Endothelial cell of umbilical vein (primary cell): Measurements from ENCODE around the gene SULT1C2. TPM values are rescaled to one million over a fixed set of nuclear protein-coding genes. Genes with fewer than 3 reads are reported as not detected.

Experiments
- BruUV-seq: library from RNA; stranded (reverse); fragments of 400-500 nt; replicated peaks from 2 replicates; lab custom pipeline; 2021; lab: Mats Ljungman, UMichigan
- CTCF ChIA-PET: fragments of 300-600, 350-600 bp; sonication (Branson Sonifier 250); formaldehyde crosslinking; loops from one replicate; lab custom pipeline; 2021; ENCODE audit warnings: antibody characterized with exemption, inconsistent platforms; lab: Charles Lee
- POLR2A ChIA-PET: fragments of 300-600, 350-600 bp; sonication (Branson Sonifier 250); formaldehyde crosslinking; loops from one replicate; lab custom pipeline; 2021; ENCODE audit warnings: antibody characterized with exemption, inconsistent platforms; lab: Charles Lee
- DNase-seq: peaks from one replicate; pipeline ENCODE4 v3.0.0-alpha.2; 2011; ENCODE audit warnings: low read depth, low spot score
- FAIRE-seq: peaks from 2 replicates; lab custom pipeline; 2011; peaks lifted over from hg19 to GRCh38; lab: Jason Lieb, UNC
- H2AFZ ChIP-seq: 2 replicates; pipeline ENCODE4 v1.6.0; 2012; ENCODE audit warnings: low read depth, low read length, control low read depth, inconsistent platforms
- H3K27ac ChIP-seq: 2 replicates; pipeline ENCODE4 v1.5.1; 2011; ENCODE audit warnings: low read depth, mild to moderate bottlenecking, control low read depth, low read length, moderate library complexity; ENCODE audit not compliant: insufficient read depth
- H3K27me3 ChIP-seq, 2 experiments: 2 replicates each; pipeline versions ENCODE4 v1.6.0 to v1.6.1; 2011; ENCODE audit warnings: low read length in 2 of 2, mixed read lengths in 1 of 2; ENCODE audit not compliant: control insufficient read depth in 2 of 2, insufficient read depth in 2 of 2
- H3K36me3 ChIP-seq, 2 experiments: 2 replicates in 1 of 2; 3 replicates in 1 of 2; pipeline ENCODE4 v1.5.1; 2011; ENCODE audit warnings: low read length in 2 of 2, mild to moderate bottlenecking in 1 of 2, moderate library complexity in 1 of 2; ENCODE audit not compliant: control insufficient read depth in 2 of 2, insufficient read depth in 2 of 2; ENCODE audit errors: extremely low read depth in 1 of 2
- H3K4me1 ChIP-seq: 3 replicates; pipeline ENCODE4 v1.5.1; 2011; ENCODE audit warnings: mild to moderate bottlenecking, low read length; ENCODE audit not compliant: control insufficient read depth, insufficient read depth; ENCODE audit errors: extremely low read depth
- H3K4me2 ChIP-seq: 2 replicates; pipeline ENCODE4 v1.6.1; 2011; ENCODE audit warnings: low read length, control low read depth, mixed read lengths; ENCODE audit not compliant: insufficient read depth
- H3K4me3 ChIP-seq, 3 experiments: fragments of 200-600 bp in 1 of 3; sonication (generic), shearing (Covaris generic) in 1 of 3; replicated peaks in 1 of 3; 2 replicates each; pipeline ENCODE4 v1.5.1; 2011 to 2016; ENCODE audit warnings: control low read depth in 3 of 3, low read length in 3 of 3, mild to moderate bottlenecking in 2 of 3, inconsistent platforms in 1 of 3, low read depth in 1 of 3, moderate library complexity in 1 of 3; ENCODE audit not compliant: insufficient read depth in 1 of 3
- H3K79me2 ChIP-seq: 2 replicates; pipeline ENCODE4 v1.6.0; 2012; ENCODE audit warnings: low read length, inconsistent platforms; ENCODE audit not compliant: control insufficient read depth, insufficient read depth
- H3K9ac ChIP-seq: replicated peaks from 2 replicates; pipeline ENCODE3; 2011; ENCODE audit warnings: low read length, control low read depth; ENCODE audit not compliant: insufficient read depth; ENCODE audit errors: extremely low read depth
- H3K9me1 ChIP-seq: replicated peaks from 3 replicates; pipeline ENCODE4 v1.6.0; 2011; ENCODE audit warnings: mild to moderate bottlenecking, low read length; ENCODE audit not compliant: control insufficient read depth, insufficient read depth; ENCODE audit errors: extremely low read depth
- H3K9me3 ChIP-seq: replicated peaks from 2 replicates; pipeline ENCODE4 v1.5.1; 2012; ENCODE audit warnings: low read length, inconsistent platforms; ENCODE audit not compliant: control insufficient read depth, insufficient read depth
- H4K20me1 ChIP-seq: replicated peaks from 2 replicates; pipeline ENCODE3; 2011; ENCODE audit warnings: mild to moderate bottlenecking, low read length; ENCODE audit not compliant: control insufficient read depth, insufficient read depth; ENCODE audit errors: extremely low read depth
- FOS ChIP-seq: IDR thresholded peaks from 2 replicates; pipeline ENCODE4 v1.6.1; 2011; ENCODE audit warnings: mild to moderate bottlenecking, low read length, moderate library complexity, borderline replicate concordance; ENCODE audit not compliant: insufficient read depth
- MYC ChIP-seq: IDR thresholded peaks from one replicate; pipeline ENCODE4 v1.6.1; 2011; ENCODE audit warnings: mild to moderate bottlenecking, low read depth, low read length
- POLR2AphosphoS5 ChIP-seq: IDR thresholded peaks from 2 replicates; pipeline ENCODE4 v1.6.1; 2012; ENCODE audit warnings: low read depth, mild to moderate bottlenecking, control low read depth, low read length, moderate library complexity; ENCODE audit not compliant: insufficient read depth
- dilution Hi-C: fragments of 300-500 bp; cut with MboI; formaldehyde crosslinking; loops from one replicate; pipeline ENCODE4 v1.15.0; 2019; ENCODE audit warnings: low sequenced_read_pairs; ENCODE audit not compliant: extremely low pct_ligation_motif_present
- intact Hi-C: fragments of 100-400 bp; cut with micrococcal nuclease; formaldehyde crosslinking; loops from one replicate; pipeline ENCODE4 v1.10.0; 2022
- polyA plus RNA-seq, 4 experiments: library from polyadenylated mRNA; depleted of rRNA in 3 of 4; stranded (reverse) in 3 of 4; unstranded in 1 of 4; fragments of >200 nt; gene quantifications; 2 replicates each; pipeline versions ENCODE4 v1.2.1 to v1.2.3, GENCODE V29; 2011 to 2012; ENCODE audit warnings: missing spikeins in 1 of 4
- total RNA-seq: library from RNA; stranded (reverse); gene quantifications from 2 replicates; pipeline ENCODE4 v1.2.3, GENCODE V29; 2021
- TF ChIP-seq, protein P1 (sequence below): IDR thresholded peaks from 2 replicates; pipeline ENCODE4 v1.6.1; 2011; ENCODE audit not compliant: insufficient read depth, insufficient read length
- TF ChIP-seq, protein P2 (sequence below), 2 donors: IDR thresholded peaks; 1 replicate in 1 of 2; 2 replicates in 1 of 2; pipeline ENCODE4 v1.5.1; 2011; ENCODE audit warnings: low read length in 2 of 2, mild to moderate bottlenecking in 2 of 2, moderate library complexity in 2 of 2, control low read depth in 1 of 2, inconsistent platforms in 1 of 2, low read depth in 1 of 2; ENCODE audit not compliant: insufficient read depth in 1 of 2; ENCODE audit errors: extremely low read depth in 1 of 2

SULT1C2 gene
- total and polyA plus RNA-seq, 2 donors (not counting 3 experiments of a cell fraction or from before 2014, with no cell fraction given) = not detected

DNA sequence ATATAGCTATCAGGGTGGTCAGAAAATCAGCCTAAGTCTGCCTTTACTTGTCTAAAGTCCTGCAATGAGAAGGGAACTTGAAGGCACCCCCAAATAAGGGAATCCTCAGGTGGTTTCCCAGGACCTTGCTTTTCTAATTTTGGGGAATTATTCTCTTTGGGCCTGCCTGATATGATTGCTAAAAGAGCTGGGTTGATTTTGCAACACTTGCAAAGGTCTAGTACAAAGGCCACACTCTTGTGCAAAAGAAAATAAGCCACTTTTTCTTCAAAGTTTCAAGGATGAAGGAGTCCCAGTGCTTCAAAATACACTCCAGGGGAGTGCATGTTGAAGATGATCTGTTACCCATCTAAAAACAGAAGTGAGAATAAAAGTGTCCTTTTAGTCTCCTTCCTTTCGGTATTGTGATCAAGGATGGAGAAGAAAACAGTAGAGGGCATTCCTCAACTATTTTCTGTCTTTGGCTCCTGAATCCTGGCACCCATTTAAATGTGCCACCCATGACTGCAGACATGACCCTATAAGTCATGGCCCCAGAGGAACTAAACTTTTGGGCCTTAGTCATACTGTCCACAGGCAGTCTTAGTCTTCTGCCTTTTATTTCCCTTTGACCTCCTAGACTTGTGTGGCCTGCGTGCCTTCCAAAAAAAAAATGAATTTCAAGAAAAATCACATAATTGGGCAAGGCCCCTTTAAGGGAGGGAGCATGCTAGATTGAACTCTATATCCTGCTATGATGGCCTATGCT lies 43.9 kb upstream of the SULT1C2 start:
- no peaks in the 10 kb centered on the region for H3K36me3 ChIP-seq
- BruUV-seq = no TSS peak
- FAIRE-seq = no peak
- H4K20me1 ChIP-seq = no peaks in the 10 kb centered on the region
- dilution Hi-C loops (no loop called here), intact Hi-C loops (no loop called here)
- CTCF ChIA-PET = no interaction called here
- DNase-seq = no peak
- no peak overlapping the region for H3K27ac ChIP-seq
- no peaks in the 10 kb centered on the region for H3K27me3 ChIP-seq
- H3K9me1 ChIP-seq = no peaks in the 10 kb centered on the region
- no peak overlapping the region for H2AFZ ChIP-seq
- POLR2A ChIA-PET = no interaction called here
- TF ChIP-seq, protein P1, sequence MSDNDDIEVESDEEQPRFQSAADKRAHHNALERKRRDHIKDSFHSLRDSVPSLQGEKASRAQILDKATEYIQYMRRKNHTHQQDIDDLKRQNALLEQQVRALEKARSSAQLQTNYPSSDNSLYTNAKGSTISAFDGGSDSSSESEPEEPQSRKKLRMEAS = no peak
- no peak for TF ChIP-seq FOS
- TF ChIP-seq MYC = no peak
- no peak for TF ChIP-seq POLR2AphosphoS5
- TF ChIP-seq, protein P2, sequence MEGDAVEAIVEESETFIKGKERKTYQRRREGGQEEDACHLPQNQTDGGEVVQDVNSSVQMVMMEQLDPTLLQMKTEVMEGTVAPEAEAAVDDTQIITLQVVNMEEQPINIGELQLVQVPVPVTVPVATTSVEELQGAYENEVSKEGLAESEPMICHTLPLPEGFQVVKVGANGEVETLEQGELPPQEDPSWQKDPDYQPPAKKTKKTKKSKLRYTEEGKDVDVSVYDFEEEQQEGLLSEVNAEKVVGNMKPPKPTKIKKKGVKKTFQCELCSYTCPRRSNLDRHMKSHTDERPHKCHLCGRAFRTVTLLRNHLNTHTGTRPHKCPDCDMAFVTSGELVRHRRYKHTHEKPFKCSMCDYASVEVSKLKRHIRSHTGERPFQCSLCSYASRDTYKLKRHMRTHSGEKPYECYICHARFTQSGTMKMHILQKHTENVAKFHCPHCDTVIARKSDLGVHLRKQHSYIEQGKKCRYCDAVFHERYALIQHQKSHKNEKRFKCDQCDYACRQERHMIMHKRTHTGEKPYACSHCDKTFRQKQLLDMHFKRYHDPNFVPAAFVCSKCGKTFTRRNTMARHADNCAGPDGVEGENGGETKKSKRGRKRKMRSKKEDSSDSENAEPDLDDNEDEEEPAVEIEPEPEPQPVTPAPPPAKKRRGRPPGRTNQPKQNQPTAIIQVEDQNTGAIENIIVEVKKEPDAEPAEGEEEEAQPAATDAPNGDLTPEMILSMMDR (IDR thresholded peaks at IDR 0.05; ENCODE audit: extremely low read depth in 1 of 2, insufficient read depth in 1 of 2, low read depth in 1 of 2, low read length in 2 of 2) = no peak
- no peak overlapping the region for H3K4me3 ChIP-seq
- no peaks in the 10 kb centered on the region for H3K4me1 ChIP-seq
- H3K9me3 ChIP-seq = no peaks in the 10 kb centered on the region
- H3K4me2 ChIP-seq = no peak overlapping the region
- H3K9ac ChIP-seq = no peak overlapping the region
- H3K79me2 ChIP-seq = no peaks in the 10 kb centered on the region
